OCI-LY7 (cell line): Measurements from ENCODE around the gene EVC. TPM values are rescaled to one million over a fixed set of nuclear protein-coding genes. Genes with fewer than 3 reads are reported as not detected.
A peak's percentile ranks its signal among the peaks of the same experiment; 100 is the strongest.

Source experiments
- BruUV-seq: library from RNA; stranded (reverse); fragments of 400-500 nt; replicated peaks from 2 replicates; lab custom pipeline; 2021; lab: Mats Ljungman, UMichigan
- CTCF ChIA-PET: fragments of 300-600 bp; sonication (Branson Sonifier 250); formaldehyde crosslinking; loops from one replicate; lab custom pipeline; 2022; ENCODE audit warnings: antibody characterized with exemption; ENCODE audit not compliant: unreplicated experiment; lab: Charles Lee
- POLR2A ChIA-PET: fragments of 300-600 bp; sonication (Branson Sonifier 250); formaldehyde crosslinking; loops from one replicate; lab custom pipeline; 2022; ENCODE audit warnings: antibody characterized with exemption; lab: Charles Lee
- DNase-seq: peaks from one replicate; pipeline ENCODE4 v3.0.0-alpha.2; 2015; ENCODE audit warnings: low spot score
- H2AFZ ChIP-seq: fragments of 200-600 bp; sonication (generic), shearing (Covaris generic); 2 replicates; pipeline ENCODE4 v1.6.1; 2014; ENCODE audit warnings: mild to moderate bottlenecking, antibody characterized with exemption, low read length, moderate library complexity
- H3K27ac ChIP-seq: fragments of 200-600 bp; sonication (generic); 2 replicates; pipeline ENCODE4 v1.5.1; 2014; ENCODE audit warnings: mixed run types, low read depth, mild to moderate bottlenecking, moderate library complexity, low read length, inconsistent platforms; ENCODE audit not compliant: poor library complexity, severe bottlenecking
- H3K36me3 ChIP-seq: fragments of 200-600 bp; sonication (generic); 2 replicates; pipeline ENCODE4 v1.6.1; 2014; ENCODE audit warnings: mild to moderate bottlenecking, antibody characterized with exemption, low read length, moderate library complexity, mixed read lengths; ENCODE audit not compliant: insufficient read depth
- H3K4me1 ChIP-seq: fragments of 200-600 bp; sonication (generic); 2 replicates; pipeline ENCODE4 v1.5.1; 2014; ENCODE audit warnings: mild to moderate bottlenecking, low read length; ENCODE audit not compliant: insufficient read depth, poor library complexity, severe bottlenecking
- H3K4me2 ChIP-seq: fragments of 200-600 bp; sonication (generic); 2 replicates; pipeline ENCODE4 v1.6.1; 2014; ENCODE audit warnings: mild to moderate bottlenecking, low read length
- H3K4me3 ChIP-seq: fragments of 200-600 bp; sonication (generic); 2 replicates; pipeline ENCODE4 v1.5.1; 2014; ENCODE audit warnings: mild to moderate bottlenecking, low read depth, low read length; ENCODE audit not compliant: poor library complexity, severe bottlenecking
- H3K79me2 ChIP-seq: fragments of 200-600 bp; sonication (generic); 2 replicates; pipeline ENCODE4 v1.6.1; 2016; ENCODE audit warnings: low read depth, mild to moderate bottlenecking, low read length, moderate library complexity, mixed read lengths; ENCODE audit not compliant: insufficient read depth
- H3K9me2 ChIP-seq: fragments of 200-600 bp; sonication (generic); 2 replicates; pipeline ENCODE4 v1.6.1; 2016; ENCODE audit warnings: mild to moderate bottlenecking, low read length, mixed read lengths; ENCODE audit not compliant: insufficient read depth
- H3K9me3 ChIP-seq: fragments of 200-600 bp; sonication (generic); 2 replicates; pipeline ENCODE4 v1.6.1; 2014; ENCODE audit warnings: mild to moderate bottlenecking, mixed run types, low read length, mixed read lengths
- H4K20me1 ChIP-seq: fragments of 200-600 bp; sonication (generic); 2 replicates; pipeline ENCODE4 v1.6.1; 2014; ENCODE audit warnings: mild to moderate bottlenecking, antibody characterized with exemption, low read length, moderate library complexity, mixed read lengths; ENCODE audit not compliant: insufficient read depth
- EZH2phosphoT487 ChIP-seq: fragments of 200-600 bp; sonication (generic); IDR thresholded peaks from 2 replicates; pipeline ENCODE4 v1.6.1; 2018; ENCODE audit warnings: low read depth, borderline replicate concordance, mild to moderate bottlenecking, mixed run types, antibody characterized with exemption, low read length, moderate library complexity, mixed read lengths
- intact Hi-C: fragments of 100-400 bp; cut with micrococcal nuclease; formaldehyde crosslinking; loops from one replicate; pipeline ENCODE4 v1.10.0; 2022; ENCODE audit not compliant: unreplicated experiment
- total RNA-seq, 2 experiments: library from RNA; depleted of rRNA in 1 of 2; stranded (reverse); fragments of >200 nt in 1 of 2; shearing (Covaris generic) in 1 of 2; gene quantifications; 2 replicates each; pipeline ENCODE4 v1.2.3, GENCODE V29; 2014 to 2022
- TF ChIP-seq, protein P1 (sequence below): fragments of 200-600 bp; sonication (generic); conservative IDR thresholded peaks from 2 replicates; pipeline ENCODE4 v1.5.1; 2014; ENCODE audit warnings: mild to moderate bottlenecking, antibody characterized with exemption, low read length, moderate library complexity, mixed read lengths

The EVC gene
- total RNA-seq, 2 experiments from 2014 or later: not detected

DNA sequence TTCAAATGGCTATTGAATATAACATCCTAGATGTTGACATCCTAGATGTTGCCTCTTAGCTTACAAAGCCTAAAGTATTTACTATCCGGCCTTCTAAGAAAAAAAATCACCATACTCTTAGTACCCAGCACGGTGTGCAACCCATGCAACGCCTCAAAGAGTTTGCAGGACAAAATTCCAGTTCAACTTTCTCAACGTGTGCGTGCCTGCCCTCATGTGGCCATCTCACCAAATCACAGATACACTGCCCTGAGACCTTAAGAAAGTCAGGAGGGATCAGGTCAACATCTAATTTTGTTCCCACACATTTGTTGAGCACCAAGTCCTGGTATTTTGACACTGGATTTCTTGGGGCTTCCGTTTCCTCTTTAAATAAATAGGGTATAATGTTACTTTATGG lies 113.6 kb downstream of the EVC start:
- Histone ChIP-seq H3K4me1 (no peaks in the 10 kb centered on the region), H3K27ac (no peak overlapping the region), H3K4me3 (no peak overlapping the region), H3K4me2 (no peak overlapping the region), H2AFZ (no peak overlapping the region), H3K9me3 (no peaks in the 10 kb centered on the region), H3K36me3 (no peaks in the 10 kb centered on the region), H4K20me1 (no peaks in the 10 kb centered on the region), H3K79me2 (no peaks in the 10 kb centered on the region), H3K9me2 (no peaks in the 10 kb centered on the region)
- TF ChIP-seq EZH2phosphoT487: no peak
- TF ChIP-seq, protein P1, sequence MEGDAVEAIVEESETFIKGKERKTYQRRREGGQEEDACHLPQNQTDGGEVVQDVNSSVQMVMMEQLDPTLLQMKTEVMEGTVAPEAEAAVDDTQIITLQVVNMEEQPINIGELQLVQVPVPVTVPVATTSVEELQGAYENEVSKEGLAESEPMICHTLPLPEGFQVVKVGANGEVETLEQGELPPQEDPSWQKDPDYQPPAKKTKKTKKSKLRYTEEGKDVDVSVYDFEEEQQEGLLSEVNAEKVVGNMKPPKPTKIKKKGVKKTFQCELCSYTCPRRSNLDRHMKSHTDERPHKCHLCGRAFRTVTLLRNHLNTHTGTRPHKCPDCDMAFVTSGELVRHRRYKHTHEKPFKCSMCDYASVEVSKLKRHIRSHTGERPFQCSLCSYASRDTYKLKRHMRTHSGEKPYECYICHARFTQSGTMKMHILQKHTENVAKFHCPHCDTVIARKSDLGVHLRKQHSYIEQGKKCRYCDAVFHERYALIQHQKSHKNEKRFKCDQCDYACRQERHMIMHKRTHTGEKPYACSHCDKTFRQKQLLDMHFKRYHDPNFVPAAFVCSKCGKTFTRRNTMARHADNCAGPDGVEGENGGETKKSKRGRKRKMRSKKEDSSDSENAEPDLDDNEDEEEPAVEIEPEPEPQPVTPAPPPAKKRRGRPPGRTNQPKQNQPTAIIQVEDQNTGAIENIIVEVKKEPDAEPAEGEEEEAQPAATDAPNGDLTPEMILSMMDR: peak; percentile 76
- POLR2A ChIA-PET: no interaction called here
- CTCF ChIA-PET: no interaction called here
- intact Hi-C loops: no loop called here
- BruUV-seq: no TSS peak
- peak; percentile 8 for DNase-seq

DNA sequence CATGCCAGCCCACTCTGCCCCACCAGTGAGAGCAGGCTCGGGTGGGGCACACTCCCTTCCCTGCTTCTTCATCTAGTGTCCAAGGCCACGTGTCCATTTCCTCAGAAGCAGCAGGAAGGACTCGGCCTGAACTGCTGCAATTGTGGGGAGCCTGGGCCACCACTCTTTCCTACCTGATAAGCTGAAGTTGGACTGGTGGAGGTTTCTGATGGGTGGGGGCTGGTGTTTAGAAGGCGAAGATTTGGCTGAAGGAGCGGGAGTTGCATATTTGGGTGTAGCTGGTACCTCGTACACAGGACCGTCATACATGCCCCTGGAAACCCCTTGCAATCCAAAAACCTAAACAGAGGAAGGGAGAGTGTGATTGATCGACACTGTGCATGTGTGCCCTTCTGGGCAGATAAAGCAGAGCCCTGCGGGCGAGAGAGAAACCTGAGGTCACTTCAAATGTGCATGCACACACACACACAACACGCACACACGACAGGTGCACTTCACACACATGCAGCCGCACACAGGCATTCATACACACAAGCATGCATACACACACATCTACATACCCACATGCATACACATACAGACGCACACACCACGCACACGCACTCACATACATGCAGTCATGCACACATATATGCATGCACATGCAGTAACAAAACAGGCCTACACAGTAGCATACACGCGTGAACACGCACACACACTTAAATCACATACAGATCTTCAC lies 114.5 kb downstream of the EVC start:
- TF ChIP-seq EZH2phosphoT487: no peak
- TF ChIP-seq, protein P1: no peak
- POLR2A ChIA-PET: no interaction called here
- no TSS peak for BruUV-seq

DNA sequence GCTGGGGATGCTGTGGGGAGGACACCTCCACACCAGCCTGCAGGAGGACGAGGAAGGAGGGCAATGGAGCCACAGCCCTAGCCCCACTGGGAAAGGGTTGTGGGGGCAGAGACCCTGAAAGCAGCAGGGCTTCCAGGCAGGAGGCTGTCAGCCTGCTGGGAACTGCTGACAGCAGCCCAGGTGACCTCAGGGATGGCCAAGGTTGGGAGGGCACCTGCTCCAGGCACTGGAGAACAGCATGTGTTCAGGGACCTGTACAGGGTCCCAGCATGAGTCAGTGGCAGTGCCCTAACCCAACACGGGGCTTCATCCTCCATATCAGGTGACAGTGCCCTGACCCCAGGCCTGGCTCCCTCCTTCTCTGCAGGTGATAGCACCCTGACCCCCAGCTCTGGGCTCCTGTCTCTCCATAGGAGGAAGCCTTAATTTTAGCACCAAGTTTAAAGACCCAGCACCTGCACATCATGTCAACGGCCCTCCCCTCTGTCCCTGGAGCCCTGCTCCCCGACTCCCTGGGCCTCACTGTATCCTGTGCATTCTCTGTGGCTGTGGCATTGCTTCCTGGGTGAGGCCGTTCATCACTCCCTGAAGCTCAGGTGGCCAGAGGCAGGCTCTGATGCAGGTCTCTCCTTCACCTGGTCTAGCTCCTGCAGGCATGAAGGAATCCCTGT lies 115.6 kb downstream of the EVC start:
- no peak overlapping the region for H2AFZ ChIP-seq
- H3K9me3 ChIP-seq: no peaks in the 10 kb centered on the region
- ChIA-PET POLR2A (interaction anchor here (0.6 kb wide), 1 partner anchor 40 kb away, joined by 3 read pairs; no protein-coding TSS in a partner anchor), CTCF (no interaction called here)
- no peak overlapping the region for H3K4me2 ChIP-seq
- H3K27ac ChIP-seq: no peak overlapping the region
- no peak overlapping the region for H3K4me3 ChIP-seq
- no peaks in the 10 kb centered on the region for H3K36me3 ChIP-seq
- intact Hi-C loops: no loop called here
- BruUV-seq: no TSS peak
- H3K9me2 ChIP-seq: no peaks in the 10 kb centered on the region
- H3K79me2 ChIP-seq: no peaks in the 10 kb centered on the region
- H3K4me1 ChIP-seq: no peaks in the 10 kb centered on the region
- no peak for TF ChIP-seq EZH2phosphoT487
- TF ChIP-seq, protein P1: no peak
- no peaks in the 10 kb centered on the region for H4K20me1 ChIP-seq
- DNase-seq: no peak

More for the DNA sequence above, 114.5 kb downstream of the EVC start:
- Histone ChIP-seq H3K27ac (no peak overlapping the region), H3K79me2 (no peaks in the 10 kb centered on the region), H3K9me2 (no peaks in the 10 kb centered on the region), H3K4me3 (no peak overlapping the region), H3K4me1 (no peaks in the 10 kb centered on the region), H2AFZ (no peak overlapping the region), H4K20me1 (no peaks in the 10 kb centered on the region), H3K4me2 (no peak overlapping the region), H3K36me3 (no peaks in the 10 kb centered on the region), H3K9me3 (no peaks in the 10 kb centered on the region)
- CTCF ChIA-PET: no interaction called here
- intact Hi-C loops: no loop called here
- DNase-seq: no peak
